CD4-positive, alpha-beta T cell treated with Interleukin-1 beta for 1 hour (primary cell): Measurements from ENCODE around the gene PLEKHG1.

Experiments used
- DNase-seq, 2 donors: peaks; one replicate each; pipeline ENCODE4 v3.0.0-alpha.2; 2020 to 2022

PLEKHG1 gene

DNA sequence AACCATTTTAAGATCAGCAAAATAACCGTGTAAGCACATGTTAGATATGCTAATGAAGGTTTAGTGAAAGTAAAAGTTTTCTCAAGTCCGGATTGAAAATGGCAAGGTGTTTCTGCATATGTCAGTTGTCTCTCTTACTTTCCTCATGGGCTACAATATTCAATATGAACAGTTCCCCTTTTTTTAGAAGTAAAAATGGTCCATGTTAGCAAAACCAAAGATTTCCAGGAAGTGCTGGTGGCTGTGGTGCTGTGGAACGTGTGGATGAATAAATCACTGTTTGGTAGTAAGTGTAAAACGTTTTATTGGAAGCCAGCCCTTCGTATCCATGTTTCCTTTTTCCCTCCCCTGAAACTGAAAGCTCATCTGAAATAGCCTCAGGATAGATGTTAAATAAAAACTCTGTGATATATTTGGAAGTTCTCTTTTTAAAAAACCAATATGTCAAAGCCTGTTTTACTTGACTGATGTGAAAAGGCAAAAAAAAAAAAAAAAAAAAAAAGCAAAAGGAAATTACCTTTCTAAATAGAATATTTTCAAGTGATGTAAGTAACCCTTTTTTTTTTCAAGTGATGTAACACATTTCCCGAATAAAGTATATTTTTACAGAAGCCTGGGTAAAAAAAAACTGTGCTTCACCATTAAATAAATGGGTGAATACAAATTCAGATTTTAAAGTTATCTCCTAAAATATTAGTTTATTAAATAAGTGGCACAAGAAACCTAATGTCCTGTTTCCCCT lies 41.9 kb downstream of the PLEKHG1 start:
- no peak for DNase-seq

DNA sequence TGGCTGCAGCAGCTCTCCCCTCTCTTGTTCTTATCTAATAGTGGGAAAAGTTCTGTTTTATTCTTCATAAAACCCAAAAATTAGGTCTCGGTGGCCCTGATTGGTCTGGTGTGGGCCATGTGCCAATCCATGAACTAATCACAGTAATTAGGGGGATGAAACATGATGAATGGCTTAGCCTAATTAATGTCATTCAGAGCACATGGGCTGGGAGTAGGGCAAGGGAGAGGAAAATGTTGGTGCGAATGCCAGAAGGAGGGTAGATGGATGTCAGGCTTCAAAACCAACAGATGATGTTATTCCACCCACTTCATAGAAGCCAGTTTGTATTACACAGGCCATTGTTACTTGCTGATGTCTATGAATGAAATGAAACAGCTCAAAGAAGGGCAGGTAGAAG lies 46.5 kb downstream of the PLEKHG1 start:
- no peak for DNase-seq

DNA sequence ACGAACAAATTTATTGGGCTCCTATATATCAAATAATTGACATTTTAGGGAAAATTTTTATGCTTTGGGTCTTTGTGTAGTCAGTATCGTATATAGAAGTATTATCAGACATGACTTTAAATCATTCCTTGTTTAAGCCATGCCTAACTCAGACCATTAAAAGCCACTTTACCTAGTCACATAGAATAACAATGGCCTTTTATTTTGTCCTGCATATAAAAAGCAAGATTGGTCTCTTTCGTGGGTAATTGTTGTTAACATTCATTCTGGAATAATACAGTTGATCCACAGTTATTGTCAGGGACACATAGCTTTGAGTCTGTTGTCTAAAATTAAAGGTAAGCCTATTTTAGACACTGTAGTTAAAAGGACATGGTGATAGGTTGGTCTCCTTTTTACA lies 47.4 kb downstream of the PLEKHG1 start:
- DNase-seq: no peak
